MM.1S (cell line): ENCODE results near the gene RABL6.

ENCODE experiments used
- DNase-seq: peaks from one replicate; pipeline ENCODE4 v3.0.0-alpha.2; 2015
- H2AFZ ChIP-seq: fragments of 300-600 bp; sonication (generic); 2 replicates; pipeline ENCODE4 v1.6.0; 2016; ENCODE audit warnings: antibody characterized with exemption, low read length
- H3F3A ChIP-seq: fragments of 300-600 bp; sonication (generic); 2 replicates; pipeline ENCODE4 v1.6.1; 2016; ENCODE audit warnings: mild to moderate bottlenecking, antibody characterized with exemption, low read length, moderate library complexity, mixed read lengths; ENCODE audit not compliant: insufficient read depth
- H3K27ac ChIP-seq: fragments of 300-600 bp; sonication (generic); 2 replicates; pipeline ENCODE4 v1.5.1; 2016; ENCODE audit warnings: mild to moderate bottlenecking, low read length
- H3K27me3 ChIP-seq: fragments of 300-600 bp; sonication (generic); replicated peaks from 2 replicates; pipeline ENCODE4 v1.6.0; 2016; ENCODE audit warnings: low read length; ENCODE audit not compliant: insufficient read depth
- H3K36me3 ChIP-seq: fragments of 300-600 bp; sonication (generic); replicated peaks from 2 replicates; pipeline ENCODE4 v1.6.1; 2016; ENCODE audit warnings: mild to moderate bottlenecking, low read length, mixed read lengths; ENCODE audit not compliant: insufficient read depth
- H3K4me1 ChIP-seq: fragments of 300-600 bp; sonication (generic); 2 replicates; pipeline ENCODE4 v1.6.1; 2016; ENCODE audit warnings: low read length, mixed read lengths
- H3K4me2 ChIP-seq: fragments of 300-600 bp; sonication (generic); 2 replicates; pipeline ENCODE4 v1.6.0; 2016; ENCODE audit warnings: low read depth, low read length
- H3K4me3 ChIP-seq: fragments of 300-600 bp; sonication (generic); 2 replicates; pipeline ENCODE4 v1.5.1; 2016; ENCODE audit warnings: low read length, mixed read lengths
- H3K79me2 ChIP-seq: fragments of 300-600 bp; sonication (generic); 2 replicates; pipeline ENCODE4 v1.6.1; 2016; ENCODE audit warnings: mixed run types, low read length, mixed read lengths
- H3K9ac ChIP-seq: fragments of 300-600 bp; sonication (generic); 2 replicates; pipeline ENCODE4 v1.6.1; 2016; ENCODE audit warnings: low read length, mixed read lengths
- H3K9me2 ChIP-seq: fragments of 300-600 bp; sonication (generic); replicated peaks from 2 replicates; pipeline ENCODE4 v1.6.1; 2016; ENCODE audit warnings: mild to moderate bottlenecking, low read length, mixed read lengths; ENCODE audit not compliant: insufficient read depth
- H3K9me3 ChIP-seq: fragments of 300-600 bp; sonication (generic); replicated peaks from 2 replicates; pipeline ENCODE4 v1.6.1; 2016; ENCODE audit warnings: mild to moderate bottlenecking, low read length, mixed read lengths; ENCODE audit not compliant: insufficient read depth
- H4K20me1 ChIP-seq: fragments of 300-600 bp; sonication (generic); 2 replicates; pipeline ENCODE4 v1.6.1; 2016; ENCODE audit warnings: mild to moderate bottlenecking, low read length, moderate library complexity, mixed read lengths; ENCODE audit not compliant: insufficient read depth
- CTCF ChIP-seq: fragments of 300-600 bp; sonication (generic); IDR thresholded peaks from 2 replicates; pipeline ENCODE4 v1.5.1; 2016; ENCODE audit warnings: antibody characterized with exemption, low read length, mixed read lengths
- EZH2 ChIP-seq: fragments of 300-600 bp; sonication (generic); optimal IDR thresholded peaks from 2 replicates; pipeline ENCODE3; 2017; ENCODE audit warnings: low read depth, mild to moderate bottlenecking, antibody characterized with exemption, low read length, mixed read lengths
- EZH2phosphoT487 ChIP-seq: fragments of 300-600 bp; sonication (generic); IDR thresholded peaks from 2 replicates; pipeline ENCODE4 v1.6.1; 2018; ENCODE audit warnings: antibody characterized with exemption, low read length

Gene RABL6

DNA sequence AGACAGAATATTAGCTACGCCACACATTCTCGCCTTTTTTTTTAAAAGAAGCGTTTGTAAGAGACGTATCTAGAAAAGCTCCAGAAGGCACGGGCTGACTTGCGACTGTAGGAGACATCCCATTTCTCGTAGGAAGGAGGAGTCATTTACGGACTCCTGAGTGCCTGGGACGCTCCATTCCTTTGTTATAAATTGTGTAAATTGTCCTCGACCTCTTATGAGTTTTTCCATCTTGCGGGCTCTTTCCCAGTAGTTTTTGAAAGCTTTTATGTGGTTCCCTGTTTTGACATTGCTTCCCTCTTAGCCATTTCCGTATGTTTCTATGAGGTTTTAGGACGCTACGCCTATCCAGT, 1.0 kb downstream of the RABL6 start:
- peaks cover 21% of the 10 kb centered on the region; the same call in 1 of the 2 replicates for H3K4me1 ChIP-seq
- H3K9ac ChIP-seq: peak overlapping the region; percentile 58; the same call in 1 of the 2 replicates
- H2AFZ ChIP-seq: no peak overlapping the region
- no peaks in the 10 kb centered on the region for H4K20me1 ChIP-seq
- H3K36me3 ChIP-seq: no peaks in the 10 kb centered on the region
- no peaks in the 10 kb centered on the region for H3K9me2 ChIP-seq
- peak overlapping the region; percentile 57 for H3K4me2 ChIP-seq
- TF ChIP-seq CTCF: no peak
- no peak for TF ChIP-seq EZH2
- TF ChIP-seq EZH2phosphoT487: no peak
- peaks cover 65% of the 10 kb centered on the region for H3K79me2 ChIP-seq
- peaks cover 3% of the 10 kb centered on the region; the same call in 1 of the 2 replicates for H3F3A ChIP-seq
- peak overlapping the region; percentile 90 for H3K4me3 ChIP-seq
- no peak overlapping the region for H3K27ac ChIP-seq
- peak; percentile 14 for DNase-seq
- no peaks in the 10 kb centered on the region for H3K27me3 ChIP-seq
- H3K9me3 ChIP-seq: no peaks in the 10 kb centered on the region

DNA sequence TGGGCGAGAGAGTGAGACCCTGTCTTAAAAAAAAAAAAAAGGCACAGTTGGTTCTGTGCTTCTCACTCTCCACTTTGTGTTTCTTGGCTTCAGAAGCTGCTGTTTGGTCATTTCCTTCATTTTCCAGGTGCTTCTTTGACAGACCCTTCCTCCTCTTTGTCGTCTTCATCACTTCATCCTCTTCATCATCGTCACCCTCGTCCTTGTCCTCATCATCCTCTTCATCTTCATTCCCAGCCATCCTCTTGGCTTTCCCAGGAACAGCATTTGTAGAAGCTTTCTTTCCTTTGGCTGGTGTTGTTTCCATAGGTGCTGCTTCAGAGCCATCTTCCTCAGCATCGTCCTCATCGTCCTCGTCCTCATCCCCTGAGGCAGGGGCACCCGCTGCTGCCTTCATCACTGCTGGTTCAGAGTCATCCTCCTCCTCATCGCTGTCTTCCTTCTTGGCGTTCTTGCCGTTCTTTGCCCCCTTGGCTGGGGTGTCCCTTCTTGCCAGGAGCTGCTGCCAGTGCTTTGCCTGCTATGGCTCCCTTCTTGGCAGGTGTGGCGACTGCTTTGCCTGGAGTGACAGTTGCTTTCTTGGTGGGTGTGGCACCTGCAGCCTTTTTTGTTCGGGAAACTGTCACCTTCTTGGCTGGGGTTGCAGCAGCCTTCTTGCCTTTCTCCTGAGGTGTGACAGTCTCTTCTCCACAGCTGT, 7.1 kb downstream of the RABL6 start:
- no peaks in the 10 kb centered on the region for H3K27me3 ChIP-seq
- H3K9me2 ChIP-seq: no peaks in the 10 kb centered on the region
- H4K20me1 ChIP-seq: no peaks in the 10 kb centered on the region
- no peaks in the 10 kb centered on the region for H3K9me3 ChIP-seq
- no peak overlapping the region for H3K4me3 ChIP-seq
- TF ChIP-seq CTCF: no peak
- no peak for TF ChIP-seq EZH2
- no peaks in the 10 kb centered on the region for H3F3A ChIP-seq
- no peak overlapping the region for H3K27ac ChIP-seq
- H3K4me1 ChIP-seq: peaks cover 4% of the 10 kb centered on the region; the same call in 1 of the 2 replicates
- H3K4me2 ChIP-seq: no peak overlapping the region
- peaks cover 65% of the 10 kb centered on the region for H3K79me2 ChIP-seq
- no peak for DNase-seq
- H2AFZ ChIP-seq: no peak overlapping the region
- H3K36me3 ChIP-seq: no peaks in the 10 kb centered on the region
- H3K9ac ChIP-seq: no peak overlapping the region

GRCh38 chr9:136815422-136815782, 7.7 kb downstream of the RABL6 start:
- Histone ChIP-seq H3K4me3 (no peak overlapping the region), H3K4me2 (no peak overlapping the region), H3K27ac (no peak overlapping the region), H3F3A (no peaks in the 10 kb centered on the region), H3K79me2 (peaks cover 60% of the 10 kb centered on the region), H3K36me3 (no peaks in the 10 kb centered on the region), H3K9ac (no peak overlapping the region), H2AFZ (no peak overlapping the region), H3K27me3 (no peaks in the 10 kb centered on the region), H3K4me1 (no peaks in the 10 kb centered on the region), H3K9me2 (no peaks in the 10 kb centered on the region), H3K9me3 (no peaks in the 10 kb centered on the region), H4K20me1 (no peaks in the 10 kb centered on the region)
- TF ChIP-seq CTCF (no peak), EZH2 (no peak), EZH2phosphoT487 (no peak)
- no peak for DNase-seq
